Fibroblast of mammary gland (primary cell): Measurements from ENCODE around the gene RELA.

ENCODE experiments used
- DNase-seq: peaks from one replicate; pipeline ENCODE4 v3.0.0-alpha.2; 2010; ENCODE audit warnings: low read depth
- H3K4me3 ChIP-seq: 2 replicates; pipeline ENCODE4 v1.5.1; 2011; ENCODE audit warnings: low read depth, mild to moderate bottlenecking, low read length, moderate library complexity; ENCODE audit not compliant: control insufficient read depth
- CTCF ChIP-seq: conservative IDR thresholded peaks from 2 replicates; pipeline ENCODE4 v1.5.1; 2011; ENCODE audit warnings: low read depth, low read length, inconsistent platforms; ENCODE audit not compliant: control insufficient read depth, insufficient read depth

RELA gene

GRCh38 chr11:65652511-65653228, 10.0 kb downstream of the RELA start:
- H3K4me3 ChIP-seq, result peak overlapping the region; percentile 54
- peak; percentile 89 for DNase-seq
- TF ChIP-seq CTCF, result no peak

GRCh38 chr11:65651589-65652510, 10.9 kb downstream of the RELA start:
- peak; percentile 60 for DNase-seq
- peak overlapping the region; percentile 33 for H3K4me3 ChIP-seq
- no peak for TF ChIP-seq CTCF

GRCh38 chr11:65651339-65651588, 11.5 kb downstream of the RELA start:
- H3K4me3 ChIP-seq, result no peak overlapping the region
- DNase-seq, result no peak
- TF ChIP-seq CTCF, result no peak

GRCh38 chr11:65650547-65651338, 12.0 kb downstream of the RELA start:
- H3K4me3 ChIP-seq, result no peak overlapping the region
- TF ChIP-seq CTCF, result no peak

GRCh38 chr11:65649656-65650546, 12.8 kb downstream of the RELA start:
- no peak for DNase-seq
- H3K4me3 ChIP-seq, result no peak overlapping the region
- TF ChIP-seq CTCF, result no peak

More at GRCh38 chr11:65650547-65651338, 12.0 kb downstream of the RELA start:
- no peak for DNase-seq

GRCh38 chr11:65648997-65649493, 13.7 kb downstream of the RELA start:
- H3K4me3 ChIP-seq, result no peak overlapping the region
- DNase-seq, result no peak
- TF ChIP-seq CTCF, result no peak
